Hematopoietic multipotent progenitor cell (in vitro differentiated cells): Measurements from ENCODE around the gene SLC34A1. TPM values are rescaled to one million over a fixed set of nuclear protein-coding genes. Genes with fewer than 3 reads are reported as not detected.
"Not testable (repeated sequence)": the region's sequence is repeated elsewhere in the genome, so short reads cannot be mapped to it uniquely, and the experiment has no call there.

Experiments used
- DNase-seq, 3 donors: peaks; one replicate each; pipeline ENCODE4 v3.0.0-alpha.2; 2011 to 2015; ENCODE audit warnings: low read depth in 2 of 3, low spot score in 2 of 3
- total RNA-seq: library from RNA; depleted of rRNA; stranded (reverse); fragments of >200 nt; gene quantifications from one replicate; pipeline ENCODE4 v1.2.3, GENCODE V29; 2012

The SLC34A1 gene
- total RNA-seq, 1 donor: under 0.01 TPM

DNA sequence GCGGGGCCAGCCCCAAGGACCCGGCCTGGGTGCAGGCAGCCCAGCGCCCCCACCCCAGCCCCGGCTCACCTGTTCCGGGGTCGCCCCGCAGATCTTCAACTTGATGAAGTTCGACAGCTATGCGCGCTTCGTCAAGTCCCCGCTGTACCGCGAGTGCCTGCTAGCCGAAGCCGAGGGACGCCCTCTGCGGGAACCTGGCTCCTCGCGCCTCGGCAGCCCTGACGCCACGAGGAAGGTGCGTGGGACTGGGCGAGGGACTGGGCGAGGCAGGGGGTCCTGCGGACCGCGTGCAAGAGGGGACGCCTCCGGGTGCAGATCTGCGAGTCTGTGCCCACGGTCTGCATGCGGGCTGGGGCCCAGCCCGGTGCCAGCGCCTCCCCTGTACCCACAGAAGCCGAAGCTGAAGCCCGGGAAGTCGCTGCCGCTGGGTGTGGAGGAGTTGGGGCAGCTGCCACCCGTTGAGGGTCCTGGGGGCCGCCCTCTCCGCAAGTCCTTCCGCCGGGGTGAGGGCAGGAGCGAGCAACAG lies 16.8 kb upstream of the SLC34A1 start:
- no peak for DNase-seq

DNA sequence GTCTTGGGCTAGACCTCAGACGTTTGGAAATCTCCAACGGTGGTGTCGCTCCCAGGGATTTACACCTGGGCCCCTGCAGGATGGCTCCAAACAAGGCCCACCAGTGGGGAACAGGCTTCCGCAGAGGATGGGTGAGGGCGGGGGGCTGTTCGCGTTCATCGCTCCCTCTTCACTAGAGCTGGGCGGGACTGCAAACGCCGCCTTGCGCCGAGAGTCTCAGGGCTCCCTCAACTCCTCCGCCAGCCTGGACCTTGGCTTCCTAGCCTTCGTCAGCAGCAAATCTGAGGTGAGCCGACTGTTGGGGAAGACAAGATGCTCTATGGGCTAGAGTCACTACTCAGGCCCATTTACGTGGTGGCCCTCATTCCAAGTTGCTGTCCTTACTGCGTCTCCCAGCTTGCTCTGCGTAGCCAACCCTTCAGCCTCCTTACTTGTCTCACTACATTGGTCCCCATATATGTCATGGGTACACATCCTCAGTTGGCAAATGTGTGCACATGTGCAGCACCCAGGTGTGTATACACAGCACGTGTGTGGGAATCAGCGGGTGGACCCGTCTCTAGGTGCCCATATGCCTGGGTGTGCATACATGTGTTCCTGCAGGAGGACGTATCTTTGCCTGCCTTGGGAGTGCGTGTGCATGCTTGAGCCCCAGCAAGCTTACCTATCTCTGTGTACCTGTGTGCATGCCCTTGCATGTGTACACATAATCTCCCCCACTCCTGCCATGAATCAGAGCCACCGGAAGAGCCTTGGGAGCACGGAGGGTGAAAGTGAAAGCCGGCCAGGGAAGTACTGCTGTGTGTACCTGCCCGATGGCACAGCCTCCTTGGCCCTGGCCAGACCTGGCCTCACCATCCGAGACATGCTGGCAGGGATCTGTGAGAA lies 16.0 kb upstream of the SLC34A1 start:
- DNase-seq: no peak

DNA sequence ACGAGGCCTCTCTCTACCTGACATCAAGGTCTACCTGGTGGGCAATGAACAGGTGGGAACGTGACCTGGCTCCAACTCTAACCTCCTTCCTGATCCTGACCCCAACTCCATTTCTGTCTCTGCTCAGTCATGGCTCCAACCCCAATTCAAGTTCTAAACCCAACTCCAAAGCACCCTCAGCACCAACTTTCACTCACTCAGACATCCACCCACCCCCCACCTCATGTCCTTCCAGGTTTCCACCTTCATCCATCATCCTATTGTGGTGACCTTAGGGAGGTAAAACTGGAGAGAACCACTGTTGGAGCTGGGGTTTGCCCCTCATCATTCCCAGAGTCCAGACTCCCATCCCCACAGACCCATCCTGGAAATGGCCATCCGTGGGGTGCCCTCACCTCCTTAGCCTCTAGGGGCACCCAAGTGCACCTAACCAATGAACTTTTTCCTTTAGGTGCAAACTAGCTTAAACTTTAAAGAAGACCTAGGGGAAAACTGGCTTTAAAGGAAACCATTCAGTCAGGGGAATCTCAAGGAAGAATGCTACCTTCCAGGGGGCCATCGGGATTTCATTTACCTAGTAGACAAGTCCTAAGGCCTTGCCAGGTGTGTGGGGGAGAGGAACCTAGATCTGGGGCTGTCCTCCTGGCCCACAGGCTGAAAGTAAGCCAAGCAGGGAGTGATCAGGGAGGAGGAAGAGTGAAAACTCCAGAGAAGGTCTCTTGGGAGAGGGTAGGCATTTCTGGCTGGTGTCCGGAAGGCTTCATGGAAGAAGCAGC lies 15.2 kb upstream of the SLC34A1 start:
- DNase-seq: no peak

DNA sequence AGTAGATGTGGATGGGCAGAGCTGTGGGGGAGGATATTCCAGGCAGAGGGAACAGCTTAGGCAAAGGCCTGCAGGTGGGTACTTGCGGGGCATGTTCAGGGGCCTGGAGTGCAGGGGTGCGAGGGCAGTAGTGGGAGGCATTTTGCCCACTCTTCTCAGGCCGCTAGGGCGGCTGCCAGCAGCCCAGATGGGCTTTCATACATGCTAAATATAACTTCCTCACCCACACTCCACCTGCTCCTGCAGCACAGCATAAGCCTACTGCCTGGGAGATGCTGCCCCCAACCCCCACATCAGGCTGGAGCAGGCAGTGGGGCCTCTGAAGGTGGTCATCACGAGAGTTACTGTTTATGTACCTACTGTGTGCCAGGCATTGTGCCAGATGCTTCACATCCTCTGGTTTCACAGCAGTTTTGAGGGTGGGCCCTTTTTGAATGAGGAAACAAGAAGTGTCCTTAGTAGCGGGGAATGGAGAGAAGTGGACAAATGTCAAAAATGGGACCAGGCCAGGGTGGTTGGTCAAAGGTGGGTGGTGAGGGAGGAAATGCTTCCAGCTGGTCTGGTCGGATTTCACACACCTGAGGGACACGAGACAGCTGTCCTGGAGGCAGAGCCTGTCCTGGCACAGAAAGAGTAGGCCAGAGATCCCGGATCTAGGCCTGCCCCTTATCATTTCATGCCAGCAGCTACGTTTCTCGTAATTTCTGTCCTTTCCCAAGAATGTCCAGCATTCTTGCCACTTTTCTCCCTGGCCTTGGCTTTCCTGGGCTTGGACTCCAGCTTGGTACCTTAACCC lies 14.4 kb upstream of the SLC34A1 start:
- no peak for DNase-seq

DNA sequence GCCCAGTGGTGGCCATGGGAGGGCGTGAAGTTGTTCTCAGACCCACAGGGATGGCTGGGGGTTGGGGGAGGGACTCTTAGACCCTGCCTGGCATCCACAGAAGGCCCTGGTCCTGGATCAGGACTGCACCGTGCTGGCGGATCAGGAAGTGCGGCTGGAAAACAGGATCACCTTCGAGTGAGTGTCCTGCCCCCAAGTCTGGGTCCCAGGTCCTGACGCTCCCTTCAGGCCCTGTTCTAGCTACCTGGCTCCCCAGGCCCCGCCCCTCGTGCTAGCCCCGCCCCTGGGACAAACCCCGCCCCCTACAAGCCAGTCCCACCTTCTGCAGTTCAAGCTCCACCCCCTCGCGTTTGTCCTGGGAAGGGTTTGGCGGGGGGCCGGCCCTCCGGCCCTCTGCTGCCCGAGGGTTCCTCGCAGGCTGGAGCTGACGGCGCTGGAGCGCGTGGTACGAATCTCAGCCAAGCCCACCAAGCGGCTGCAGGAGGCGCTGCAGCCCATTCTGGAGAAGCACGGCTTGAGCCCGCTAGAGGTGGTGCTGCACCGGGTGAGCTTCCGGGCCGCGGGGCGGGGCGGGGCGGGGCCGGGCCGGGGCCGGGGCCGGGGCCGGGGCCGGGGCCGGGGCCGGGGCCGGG lies 13.6 kb upstream of the SLC34A1 start:
- peak in 2 of 3 donors; percentile 73 to 84 for DNase-seq

DNA sequence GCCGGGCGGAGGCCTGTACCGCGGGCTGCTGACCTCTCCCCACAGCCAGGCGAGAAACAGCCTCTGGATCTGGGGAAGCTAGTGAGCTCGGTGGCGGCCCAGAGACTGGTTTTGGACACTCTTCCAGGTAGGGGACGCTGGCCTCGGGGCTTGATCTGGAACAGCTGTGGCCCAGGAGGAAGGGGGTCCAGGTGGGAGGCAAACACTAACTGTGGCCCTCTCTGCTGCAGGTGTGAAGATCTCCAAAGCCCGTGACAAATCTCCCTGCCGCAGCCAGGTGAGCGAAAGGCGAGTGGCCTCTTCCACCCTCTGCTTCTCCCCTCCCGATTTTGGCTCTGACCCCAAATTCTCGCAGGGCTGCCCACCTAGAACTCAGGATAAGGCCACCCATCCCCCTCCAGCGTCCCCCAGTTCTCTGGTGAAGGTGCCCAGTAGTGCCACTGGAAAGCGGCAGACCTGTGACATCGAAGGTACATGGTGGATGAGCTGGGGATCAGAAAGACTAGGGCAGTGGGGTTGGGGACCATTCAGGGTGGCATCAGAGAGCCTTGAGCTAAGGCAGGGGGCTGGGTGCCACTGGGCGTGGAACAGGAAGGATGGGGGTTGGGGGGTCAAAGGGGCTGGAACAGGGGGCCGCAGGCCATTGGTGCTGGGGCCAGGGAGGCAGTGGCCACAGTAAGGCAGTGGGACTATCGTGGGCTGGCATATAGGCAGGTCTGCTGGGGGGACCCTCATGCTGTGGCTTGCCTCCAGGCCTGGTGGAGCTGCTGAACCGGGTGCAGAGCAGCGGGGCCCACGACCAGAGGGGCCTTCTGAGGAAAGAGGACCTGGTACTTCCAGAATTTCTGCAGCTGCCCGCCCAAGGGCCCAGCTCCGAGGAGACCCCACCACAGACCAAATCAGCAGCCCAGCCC lies 12.9 kb upstream of the SLC34A1 start:
- DNase-seq: no peak

DNA sequence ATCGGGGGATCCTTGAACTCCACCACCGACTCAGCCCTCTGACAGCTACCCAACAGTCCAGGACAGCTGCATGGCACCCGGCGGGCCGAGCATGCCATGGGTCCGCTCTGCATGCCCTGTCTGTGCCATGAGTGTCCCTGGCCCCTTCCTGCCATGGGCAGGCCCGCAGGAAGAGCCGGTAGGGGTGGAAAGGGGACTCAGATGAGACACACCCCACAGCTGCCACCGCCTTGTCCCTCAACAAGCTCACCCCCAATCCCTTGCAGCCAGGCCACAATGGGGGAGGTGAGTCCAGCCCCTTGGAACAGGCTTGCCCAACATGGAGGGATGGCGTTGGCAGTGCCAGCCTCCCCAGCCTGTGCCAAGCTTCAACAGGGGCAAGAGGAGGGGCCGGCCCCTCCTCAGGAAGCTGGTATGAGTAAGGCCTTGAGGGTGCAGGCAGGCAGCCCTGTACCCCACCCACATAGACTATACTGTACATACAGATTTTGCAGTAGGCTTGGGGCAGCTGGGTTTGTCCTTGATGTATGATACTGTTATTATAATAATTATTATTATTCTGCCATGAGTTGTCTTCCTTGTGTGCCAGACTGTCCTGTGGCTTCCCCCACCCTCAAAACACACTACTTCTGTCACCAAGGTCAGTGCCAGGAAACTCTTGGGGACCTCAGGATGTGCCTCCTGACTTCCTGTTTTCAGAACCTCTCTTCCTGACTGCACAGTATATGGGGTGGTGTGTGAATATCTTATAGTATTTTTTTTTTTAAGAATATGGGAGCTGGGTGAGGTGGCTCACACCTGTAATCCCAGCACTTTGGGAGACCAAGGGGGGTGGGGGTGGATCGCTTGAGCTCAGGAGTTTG lies 12.0 kb upstream of the SLC34A1 start:
- no peak for DNase-seq

DNA sequence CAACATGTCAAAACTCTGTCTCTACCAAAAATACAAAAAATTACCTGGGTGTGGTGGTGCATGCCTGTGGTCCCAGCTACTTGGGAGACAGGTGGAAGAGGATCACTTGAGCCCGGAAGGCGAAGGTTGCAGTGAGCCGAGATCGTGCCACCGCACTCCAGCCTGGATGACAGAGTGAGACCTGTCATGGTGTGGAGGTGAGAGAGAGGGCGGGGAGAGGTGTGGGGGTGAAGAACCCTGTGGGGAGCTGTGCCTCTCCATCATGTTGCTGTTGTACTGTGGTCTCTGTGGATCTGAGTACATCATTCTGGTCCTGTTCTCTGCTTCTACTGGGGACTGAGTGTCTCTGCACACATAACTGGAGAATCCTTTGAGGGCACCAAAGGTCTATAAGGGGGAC lies 11.3 kb upstream of the SLC34A1 start:
- no peak for DNase-seq

DNA sequence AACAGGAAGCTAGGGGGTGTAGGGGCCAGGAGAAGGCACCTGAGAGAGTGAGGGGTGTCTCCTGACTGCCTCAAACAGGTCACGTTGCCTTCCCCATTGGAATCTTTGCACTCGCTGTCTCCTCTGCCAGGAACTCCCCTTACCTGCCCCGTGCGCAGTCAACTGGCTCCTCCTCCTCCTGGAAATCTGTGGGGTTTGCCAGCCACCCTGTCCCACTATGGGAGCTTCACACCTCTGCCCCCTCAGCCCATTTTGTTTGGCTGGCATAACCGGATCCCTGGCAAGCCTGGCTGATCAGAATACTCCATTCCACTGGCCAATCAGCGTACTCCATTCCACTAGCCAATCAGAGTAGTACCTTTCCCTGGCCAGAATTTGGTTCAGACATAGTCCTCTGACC lies 10.4 kb upstream of the SLC34A1 start:
- no peak for DNase-seq

DNA sequence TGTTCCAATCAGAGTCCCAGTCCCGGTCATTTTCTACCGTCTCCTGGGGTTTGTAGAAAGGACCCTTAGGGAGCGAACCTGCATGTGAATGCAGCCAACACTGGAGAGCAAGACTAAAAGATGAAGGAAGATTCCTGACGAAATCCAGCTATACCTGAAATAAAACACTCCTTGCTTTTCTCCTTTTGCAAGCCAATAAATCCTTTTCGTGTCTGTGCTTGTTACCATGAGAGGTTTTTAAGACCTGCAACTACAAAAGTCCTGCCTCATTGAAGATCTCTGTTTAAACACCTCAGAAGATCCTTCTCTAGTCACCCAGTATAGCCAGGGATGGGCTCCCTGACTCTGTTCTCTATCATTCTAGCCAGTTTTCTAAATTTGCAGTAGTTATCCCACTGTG lies 10.0 kb upstream of the SLC34A1 start:
- no peak for DNase-seq

DNA sequence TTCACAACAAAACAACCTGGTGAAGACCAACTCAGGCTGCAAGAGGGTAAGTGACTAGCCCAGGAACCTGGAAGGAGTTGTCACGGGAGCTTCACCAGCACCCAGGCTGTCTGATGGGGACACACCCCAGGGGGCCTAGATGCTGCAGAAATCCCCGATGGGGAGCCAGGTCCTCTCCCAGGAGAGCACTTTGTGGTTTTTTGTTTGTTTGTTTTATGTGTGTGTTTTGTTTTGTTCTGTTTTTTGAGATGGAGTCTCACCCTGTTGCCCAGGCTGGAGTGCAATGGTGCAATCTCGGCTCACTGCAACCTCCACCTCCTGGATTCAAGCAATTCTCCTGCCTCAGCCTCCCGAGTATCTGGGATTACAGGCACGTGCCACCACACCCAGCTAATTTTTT lies 8.7 kb upstream of the SLC34A1 start:
- DNase-seq: not testable (repeated sequence)

DNA sequence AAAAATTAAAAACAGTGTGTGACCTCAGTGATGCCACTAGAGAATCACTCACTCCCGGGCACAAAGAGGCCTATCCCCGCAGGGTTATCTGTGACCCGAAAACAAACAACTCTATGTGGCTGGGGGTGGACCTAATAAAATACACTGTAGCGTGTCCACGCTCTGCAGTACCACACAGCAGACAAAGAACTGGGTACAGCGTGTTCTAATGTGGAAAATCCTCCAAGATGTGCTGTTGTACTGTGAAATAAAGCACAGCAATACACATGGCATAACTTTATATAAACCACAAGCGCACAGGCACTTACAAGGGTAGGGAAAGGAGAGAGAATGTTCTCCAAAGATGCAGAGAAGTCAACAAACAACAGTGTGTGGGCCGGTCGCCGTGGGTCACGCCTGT lies 8.1 kb upstream of the SLC34A1 start:
- no peak for DNase-seq

DNA sequence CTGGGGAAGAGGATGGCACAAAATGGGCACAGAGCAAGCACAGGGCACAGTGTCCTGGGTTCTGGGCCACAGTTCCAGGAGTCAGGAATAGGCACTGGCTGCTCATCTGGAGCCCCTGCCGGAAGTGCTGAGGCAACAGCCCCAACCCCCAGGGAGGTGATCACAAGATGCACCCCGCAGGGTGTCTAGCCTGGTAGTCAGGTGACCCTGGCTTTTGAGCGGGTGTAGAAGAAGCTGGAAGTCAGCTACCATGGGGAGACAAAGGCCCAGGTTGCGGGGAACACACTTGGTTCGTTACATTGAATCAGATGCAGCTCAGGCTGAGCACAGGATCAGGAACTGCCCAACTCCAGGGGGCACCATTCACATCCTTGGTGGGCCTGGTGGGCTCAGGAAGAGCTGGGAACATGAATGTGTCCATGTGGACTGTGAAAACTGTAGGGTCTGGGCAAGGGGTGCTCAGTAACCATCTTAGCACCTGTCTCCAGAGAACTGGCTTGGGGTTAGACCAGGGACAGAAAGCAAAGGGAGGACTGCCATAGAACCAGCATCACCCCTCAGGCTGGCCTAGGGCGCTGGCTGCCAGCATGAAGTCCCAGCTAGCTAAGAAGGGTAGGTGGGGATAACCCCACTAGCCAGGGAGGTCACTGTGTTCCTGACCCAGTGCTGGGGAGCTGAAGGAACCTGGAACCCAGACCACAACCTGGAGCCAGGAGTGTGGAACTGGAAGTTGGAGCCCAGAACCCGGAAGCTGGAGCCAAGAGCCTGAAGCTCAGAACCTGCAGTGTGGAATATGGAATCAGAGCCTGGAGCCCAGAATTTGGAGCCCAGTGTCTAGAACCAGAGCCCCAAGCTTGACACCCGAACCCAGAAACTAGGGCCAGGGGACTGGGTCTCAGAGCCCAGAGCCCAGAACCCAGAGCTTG lies 6.1 kb upstream of the SLC34A1 start:
- DNase-seq: no peak

DNA sequence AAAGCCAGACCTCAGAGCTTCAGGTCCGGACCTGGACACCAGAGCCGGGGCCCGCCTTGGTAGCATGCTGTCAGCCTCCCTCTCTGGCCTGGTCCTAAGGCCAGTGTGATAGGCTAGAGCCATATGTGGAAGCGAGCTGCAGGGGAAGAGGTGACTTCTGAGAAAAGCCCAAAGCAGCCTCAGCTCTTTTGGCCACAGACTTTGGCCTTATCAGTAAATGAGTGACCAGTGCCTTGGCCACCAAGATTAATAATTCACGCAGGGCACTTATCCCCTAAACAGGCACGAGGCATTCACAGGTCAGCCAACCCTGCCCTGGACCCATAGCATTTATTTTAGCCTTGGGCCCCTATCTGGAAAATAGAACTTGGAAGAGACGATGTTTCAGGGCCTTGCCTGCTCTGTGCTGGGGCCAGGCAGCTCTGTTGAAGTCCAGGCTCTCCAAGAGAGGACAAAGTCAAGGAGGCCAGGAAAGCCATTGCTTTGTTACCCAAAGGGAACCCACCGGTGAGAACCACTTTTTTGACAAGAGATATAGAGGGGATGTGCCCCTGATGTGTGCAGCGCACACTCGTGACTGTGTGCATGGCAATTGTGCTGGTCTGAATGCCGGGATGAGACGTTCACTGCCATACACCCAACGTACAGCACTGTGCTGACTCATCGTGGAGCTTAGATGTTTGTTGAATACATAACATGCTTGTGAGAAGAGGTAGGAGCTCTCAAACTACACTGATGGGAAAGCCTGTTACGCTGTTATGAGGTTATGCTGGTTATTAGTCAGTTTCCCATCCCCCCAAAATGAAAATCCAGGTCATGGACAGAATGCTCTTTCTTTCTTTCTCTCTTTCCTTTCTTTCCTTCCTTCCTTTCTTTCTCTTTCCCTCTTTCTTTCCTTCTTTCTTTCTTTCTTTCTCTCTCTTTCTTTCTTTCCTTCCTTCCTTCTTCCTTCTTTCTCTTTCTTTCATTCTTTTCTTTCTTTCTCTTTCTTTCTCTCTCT lies 5.0 kb upstream of the SLC34A1 start:
- peak in 1 of 3 donors; percentile 67 for DNase-seq

DNA sequence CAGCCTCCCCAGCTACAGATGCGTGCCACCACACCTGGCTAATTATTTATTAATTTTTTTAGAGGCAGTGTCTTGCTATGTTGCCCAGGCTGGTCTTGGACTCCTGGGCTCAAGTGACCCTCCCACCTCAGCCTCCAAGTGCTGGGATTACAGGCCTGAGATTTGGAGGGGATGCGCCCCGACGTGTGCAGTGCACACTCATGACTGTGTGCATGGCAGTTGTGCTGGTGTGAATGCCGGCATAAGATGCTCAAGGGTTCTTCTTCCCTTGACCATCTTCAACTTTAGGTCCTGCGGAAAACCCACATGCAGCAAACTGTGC lies 3.5 kb upstream of the SLC34A1 start:
- no peak for DNase-seq

DNA sequence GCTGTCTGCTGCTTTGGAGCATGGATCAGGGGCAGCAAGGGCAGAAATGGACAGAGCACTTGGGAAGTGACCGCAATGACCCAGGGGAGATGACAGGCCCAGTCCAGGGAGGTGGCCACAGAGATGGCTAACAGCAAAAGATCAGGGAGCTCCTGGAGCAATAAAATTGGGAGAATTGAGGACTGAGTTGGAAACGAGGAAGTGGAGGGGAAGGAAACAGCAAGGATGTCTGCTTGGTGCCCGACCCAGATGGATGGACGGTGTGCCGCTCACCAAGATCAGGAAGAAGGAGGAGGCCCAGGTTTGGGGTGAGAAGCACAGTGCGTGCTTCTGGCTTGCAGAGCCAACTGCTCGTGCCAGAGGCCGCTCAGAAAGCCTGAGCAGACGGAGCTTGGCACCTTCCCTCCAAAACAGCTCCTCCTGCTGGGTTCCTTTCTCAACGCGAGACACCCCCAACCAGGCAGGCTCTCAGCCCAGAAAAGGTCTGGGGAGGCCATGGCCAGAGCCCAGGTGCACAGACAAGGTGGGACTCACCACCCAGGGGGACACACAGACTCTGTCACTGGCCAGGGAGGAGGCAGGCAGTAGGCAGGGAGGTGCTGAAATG lies 1.7 kb upstream of the SLC34A1 start:
- DNase-seq: peak in 2 of 3 donors; percentile 69 to 72
